Measurements from ENCODE around the gene EMC9.

Gene EMC9

GRCh38 chr14:24183014-24183481 is 41.7 kb upstream of the EMC9 start:
- Histone ChIP-seq H3K27me3 (ENCODE audit: control insufficient read depth, insufficient read depth, low read length) (no peaks in the 10 kb centered on the region), H3K4me2 (ENCODE audit: low read length) (no peak overlapping the region), H3K9ac (ENCODE audit: low read depth, low read length) (no peak overlapping the region), H3K4me3 (ENCODE audit: low read length) (no peak overlapping the region), H3K9me3 (replicated peaks; ENCODE audit: low read length) (no peaks in the 10 kb centered on the region), H3K4me1 (ENCODE audit: control insufficient read depth, insufficient read depth, low read length) (peaks cover 22% of the 10 kb centered on the region), H3K36me3 (ENCODE audit: insufficient read depth, low read length) (peaks cover 81% of the 10 kb centered on the region)

GRCh38 chr14:24182110-24182882 is 40.9 kb upstream of the EMC9 start:
- H3K4me2 ChIP-seq (ENCODE audit: low read length), result no peak overlapping the region
- H3K36me3 ChIP-seq (ENCODE audit: insufficient read depth, low read length), result peaks cover 86% of the 10 kb centered on the region
- H3K27me3 ChIP-seq (ENCODE audit: control insufficient read depth, insufficient read depth, low read length), result no peaks in the 10 kb centered on the region
- H3K9ac ChIP-seq (ENCODE audit: low read depth, low read length), result no peak overlapping the region
- H3K4me1 ChIP-seq (ENCODE audit: control insufficient read depth, insufficient read depth, low read length), result peaks cover 14% of the 10 kb centered on the region
- H3K9me3 ChIP-seq (replicated peaks; ENCODE audit: low read length), result no peaks in the 10 kb centered on the region
- no peak overlapping the region for H3K4me3 ChIP-seq (ENCODE audit: low read length)

DNA sequence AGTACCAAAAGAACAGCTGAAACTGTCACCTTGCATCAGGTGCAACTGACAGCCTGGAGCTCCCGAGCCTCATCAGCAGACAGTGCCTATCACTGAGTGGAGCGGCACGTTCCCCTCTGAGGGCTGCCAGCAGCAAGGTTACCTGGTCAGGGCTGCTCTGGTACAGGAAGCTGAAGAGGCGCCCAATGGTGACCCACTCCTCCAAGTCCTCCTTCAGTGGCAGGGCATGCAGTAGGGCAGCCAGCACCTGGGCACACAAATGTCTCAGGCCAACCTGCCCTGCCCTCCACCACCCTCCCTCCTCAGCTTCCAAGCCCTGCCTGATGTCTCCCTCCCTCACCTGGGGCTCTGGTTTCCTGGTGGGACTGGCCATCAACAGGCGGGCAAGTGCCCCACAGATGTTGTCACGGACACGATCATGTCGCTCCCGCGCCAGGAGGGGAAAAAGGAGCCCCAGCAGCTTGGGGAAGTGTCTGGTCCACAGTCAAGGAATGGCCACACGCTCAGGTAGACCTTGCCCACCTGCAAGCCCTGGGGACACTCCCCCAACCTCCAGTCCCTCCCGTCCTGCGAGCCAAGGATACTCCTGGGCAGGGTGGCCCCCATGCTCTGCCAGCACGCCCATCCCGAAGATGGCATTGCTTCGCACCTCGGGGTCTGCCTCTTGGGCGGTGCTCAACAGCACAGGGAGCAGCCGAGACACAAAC is 40.1 kb upstream of the EMC9 start:
- no peaks in the 10 kb centered on the region for H3K9me3 ChIP-seq (replicated peaks; ENCODE audit: low read length)
- peaks cover 14% of the 10 kb centered on the region for H3K4me1 ChIP-seq (ENCODE audit: control insufficient read depth, insufficient read depth, low read length)
- H3K27me3 ChIP-seq (ENCODE audit: control insufficient read depth, insufficient read depth, low read length), result no peaks in the 10 kb centered on the region
- H3K36me3 ChIP-seq (ENCODE audit: insufficient read depth, low read length), result peaks cover 80% of the 10 kb centered on the region
- H3K4me2 ChIP-seq (ENCODE audit: low read length), result no peak overlapping the region
- H3K4me3 ChIP-seq (ENCODE audit: low read length), result no peak overlapping the region
- no peak overlapping the region for H3K9ac ChIP-seq (ENCODE audit: low read depth, low read length)

- Histone ChIP-seq H3K9ac (ENCODE audit: low read depth, low read length) (peak overlapping the region; percentile 44), H3K4me2 (ENCODE audit: low read length) (no peak overlapping the region), H3K27me3 (ENCODE audit: control insufficient read depth, insufficient read depth, low read length) (no peaks in the 10 kb centered on the region), H3K4me3 (ENCODE audit: low read length) (no peak overlapping the region), H3K9me3 (replicated peaks; ENCODE audit: low read length) (no peaks in the 10 kb centered on the region), H3K4me1 (ENCODE audit: control insufficient read depth, insufficient read depth, low read length) (peaks cover 14% of the 10 kb centered on the region), H3K36me3 (ENCODE audit: insufficient read depth, low read length) (peaks cover 66% of the 10 kb centered on the region)
These were observed 38.8 kb upstream of the EMC9 start for GRCh38 chr14:24179961-24180796.

GRCh38 chr14:24179294-24179960 is 38.0 kb upstream of the EMC9 start:
- H3K36me3 ChIP-seq (ENCODE audit: insufficient read depth, low read length), result peaks cover 62% of the 10 kb centered on the region

GRCh38 chr14:24178399-24179178 is 37.2 kb upstream of the EMC9 start:
- Histone ChIP-seq H3K9ac (ENCODE audit: low read depth, low read length) (no peak overlapping the region), H3K36me3 (ENCODE audit: insufficient read depth, low read length) (peaks cover 56% of the 10 kb centered on the region), H3K4me3 (ENCODE audit: low read length) (no peak overlapping the region), H3K9me3 (replicated peaks; ENCODE audit: low read length) (no peaks in the 10 kb centered on the region), H3K4me1 (ENCODE audit: control insufficient read depth, insufficient read depth, low read length) (peaks cover 14% of the 10 kb centered on the region), H3K27me3 (ENCODE audit: control insufficient read depth, insufficient read depth, low read length) (no peaks in the 10 kb centered on the region), H3K4me2 (ENCODE audit: low read length) (no peak overlapping the region)

More at GRCh38 chr14:24179294-24179960, 38.0 kb upstream of the EMC9 start:
- Histone ChIP-seq H3K9me3 (replicated peaks; ENCODE audit: low read length) (no peaks in the 10 kb centered on the region), H3K27me3 (ENCODE audit: control insufficient read depth, insufficient read depth, low read length) (no peaks in the 10 kb centered on the region), H3K4me3 (ENCODE audit: low read length) (no peak overlapping the region), H3K4me2 (ENCODE audit: low read length) (no peak overlapping the region), H3K9ac (ENCODE audit: low read depth, low read length) (peak overlapping the region; percentile 44), H3K4me1 (ENCODE audit: control insufficient read depth, insufficient read depth, low read length) (peaks cover 14% of the 10 kb centered on the region)

DNA sequence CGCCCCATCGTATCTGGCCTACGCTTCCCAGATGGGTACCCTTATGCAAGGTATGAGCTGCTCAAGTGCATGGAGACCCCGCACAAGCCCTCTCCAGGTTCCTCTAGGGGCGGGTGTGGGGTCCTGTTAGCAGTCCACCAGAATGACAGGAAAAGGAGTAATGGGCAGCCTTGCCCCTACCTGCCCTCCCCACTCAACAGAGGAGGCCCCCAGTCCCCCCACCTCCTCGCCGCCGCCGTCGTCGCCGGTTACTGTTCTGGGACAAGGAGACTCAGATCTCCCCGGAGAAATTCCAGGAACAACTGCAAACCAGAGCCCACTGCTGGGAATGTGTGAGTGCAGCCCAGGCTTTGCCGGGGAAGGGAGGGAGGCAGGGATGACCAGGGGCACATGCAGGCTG is 36.5 kb upstream of the EMC9 start:
- Histone ChIP-seq H3K4me2 (ENCODE audit: low read length) (no peak overlapping the region), H3K9me3 (replicated peaks; ENCODE audit: low read length) (no peaks in the 10 kb centered on the region), H3K36me3 (ENCODE audit: insufficient read depth, low read length) (peaks cover 56% of the 10 kb centered on the region), H3K9ac (ENCODE audit: low read depth, low read length) (no peak overlapping the region), H3K4me1 (ENCODE audit: control insufficient read depth, insufficient read depth, low read length) (peaks cover 14% of the 10 kb centered on the region), H3K4me3 (ENCODE audit: low read length) (no peak overlapping the region), H3K27me3 (ENCODE audit: control insufficient read depth, insufficient read depth, low read length) (no peaks in the 10 kb centered on the region)

DNA sequence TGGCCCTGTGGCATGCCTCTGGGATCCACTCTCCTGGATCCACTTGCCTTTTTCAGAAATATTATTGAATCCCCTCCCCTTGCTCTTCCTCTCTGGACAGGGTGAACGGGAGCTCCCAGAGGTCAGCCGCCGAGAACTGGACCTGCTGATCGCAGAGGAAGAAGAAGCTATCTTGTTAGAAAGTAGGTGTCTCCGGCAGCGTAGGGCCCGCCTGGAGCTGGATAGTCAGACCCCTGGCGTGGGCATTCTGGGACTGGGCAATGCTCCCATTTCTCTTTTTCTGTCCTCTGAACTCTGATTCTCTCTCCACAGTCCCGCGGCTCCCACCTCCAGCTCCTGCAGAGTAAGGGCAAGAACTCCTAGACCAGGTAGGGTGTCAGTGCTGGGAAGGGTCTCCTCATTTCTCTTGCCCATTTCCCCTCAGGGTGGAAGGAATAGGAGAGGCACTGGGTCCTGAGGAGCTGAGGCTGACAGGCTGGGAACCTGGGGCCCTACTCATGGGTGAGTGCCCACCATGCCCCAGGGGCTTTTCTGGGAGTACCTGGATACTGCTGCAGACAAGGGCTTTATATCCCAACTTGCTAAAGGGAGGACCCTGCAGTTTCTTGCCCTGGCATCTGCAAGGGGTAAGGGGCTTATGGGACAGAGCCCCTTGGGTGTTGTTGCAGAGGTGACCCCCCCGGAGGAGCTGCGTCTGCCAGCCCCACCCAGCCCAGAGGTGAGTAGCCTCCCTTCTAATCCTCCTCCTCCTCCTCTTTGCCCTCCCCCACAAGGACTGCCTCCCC is 35.8 kb upstream of the EMC9 start:
- H3K4me1 ChIP-seq (ENCODE audit: control insufficient read depth, insufficient read depth, low read length), result peaks cover 14% of the 10 kb centered on the region
- H3K9ac ChIP-seq (ENCODE audit: low read depth, low read length), result no peak overlapping the region
- H3K4me3 ChIP-seq (ENCODE audit: low read length), result no peak overlapping the region
- H3K4me2 ChIP-seq (ENCODE audit: low read length), result no peak overlapping the region
- no peaks in the 10 kb centered on the region for H3K9me3 ChIP-seq (replicated peaks; ENCODE audit: low read length)
- H3K27me3 ChIP-seq (ENCODE audit: control insufficient read depth, insufficient read depth, low read length), result no peaks in the 10 kb centered on the region
- H3K36me3 ChIP-seq (ENCODE audit: insufficient read depth, low read length), result peaks cover 52% of the 10 kb centered on the region

DNA sequence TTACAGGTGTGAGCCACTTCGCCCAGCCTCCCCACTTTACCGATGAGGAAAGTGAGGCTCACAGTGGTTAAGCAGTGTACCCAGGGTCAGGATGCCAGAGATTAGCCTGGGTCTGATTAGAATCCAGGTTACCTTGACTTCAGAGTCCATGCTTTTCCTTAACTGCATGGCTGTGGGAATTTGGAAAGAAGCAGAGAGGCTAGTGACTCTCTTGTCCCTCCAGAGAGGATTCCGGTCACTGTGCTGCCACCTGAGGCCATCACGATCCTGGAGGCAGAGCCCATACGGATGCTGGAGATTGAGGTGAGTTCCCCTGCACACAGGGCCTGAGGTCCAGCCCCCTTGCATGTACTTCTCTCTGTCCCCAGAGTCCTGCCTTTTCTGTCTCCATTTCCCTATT is 35.2 kb upstream of the EMC9 start:
- Histone ChIP-seq H3K4me3 (ENCODE audit: low read length) (no peak overlapping the region), H3K4me2 (ENCODE audit: low read length) (no peak overlapping the region), H3K27me3 (ENCODE audit: control insufficient read depth, insufficient read depth, low read length) (no peaks in the 10 kb centered on the region), H3K36me3 (ENCODE audit: insufficient read depth, low read length) (peaks cover 46% of the 10 kb centered on the region), H3K4me1 (ENCODE audit: control insufficient read depth, insufficient read depth, low read length) (peaks cover 14% of the 10 kb centered on the region), H3K9me3 (replicated peaks; ENCODE audit: low read length) (no peaks in the 10 kb centered on the region), H3K9ac (ENCODE audit: low read depth, low read length) (no peak overlapping the region)

DNA sequence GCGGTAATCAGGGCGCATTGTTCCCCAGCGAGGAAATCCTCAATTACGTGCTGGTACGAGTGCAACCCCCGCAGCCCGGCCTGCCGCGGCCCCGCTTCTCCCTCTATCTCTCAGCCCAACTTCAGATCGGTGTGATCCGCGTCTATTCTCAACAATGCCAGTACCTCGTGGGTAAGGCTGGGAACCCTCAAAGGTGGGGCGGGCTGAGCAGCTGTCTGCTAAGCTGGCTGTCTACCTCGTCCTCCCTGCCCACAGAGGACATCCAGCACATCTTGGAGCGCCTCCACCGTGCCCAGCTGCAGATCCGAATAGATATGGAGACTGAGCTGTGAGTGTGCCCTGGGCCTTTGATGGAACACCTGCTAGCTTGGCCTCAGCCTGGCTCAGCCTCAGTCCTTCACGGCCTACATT is 31.5 kb upstream of the EMC9 start:
- Histone ChIP-seq H3K4me3 (ENCODE audit: low read length) (no peak overlapping the region), H3K9ac (ENCODE audit: low read depth, low read length) (no peak overlapping the region), H3K27me3 (ENCODE audit: control insufficient read depth, insufficient read depth, low read length) (no peaks in the 10 kb centered on the region), H3K4me1 (ENCODE audit: control insufficient read depth, insufficient read depth, low read length) (no peaks in the 10 kb centered on the region), H3K4me2 (ENCODE audit: low read length) (no peak overlapping the region), H3K9me3 (replicated peaks; ENCODE audit: low read length) (no peaks in the 10 kb centered on the region), H3K36me3 (ENCODE audit: insufficient read depth, low read length) (peaks cover 12% of the 10 kb centered on the region)

Data from skeletal muscle satellite cell (primary cell).